Spleen (tissue), 7 donors: ENCODE results near the gene FGGY.

Experiments used
- CTCF ChIP-seq, 11 experiments: fragments of 200-600 bp in 7 of 11; fragments of 450-650 bp in 4 of 11; sonication (generic) in 4 of 11; IDR thresholded peaks in 8 of 11; conservative IDR thresholded peaks in 3 of 11; 1 replicate in 7 of 11; 2 replicates in 4 of 11; pipeline versions ENCODE4 v1.4.0 to v1.8.0; 2016 to 2021; ENCODE audit warnings: antibody characterized with exemption in 11 of 11, inconsistent platforms in 4 of 11, mild to moderate bottlenecking in 1 of 11
- POLR2AphosphoS5 ChIP-seq, 3 donors: sonication (generic); formaldehyde crosslinking; IDR thresholded peaks; one replicate each; pipeline ENCODE4 v1.5.1; 2017; ENCODE audit warnings: antibody characterized with exemption in 3 of 3
- donor health status: DM: no; HTN: no; CAD: no; lungs with moderate emphysema.
- donor health status: DM: no; HTN: no; CAD: no.
- donor health status: DM: no; HTN: no; CAD: no.

DNA sequence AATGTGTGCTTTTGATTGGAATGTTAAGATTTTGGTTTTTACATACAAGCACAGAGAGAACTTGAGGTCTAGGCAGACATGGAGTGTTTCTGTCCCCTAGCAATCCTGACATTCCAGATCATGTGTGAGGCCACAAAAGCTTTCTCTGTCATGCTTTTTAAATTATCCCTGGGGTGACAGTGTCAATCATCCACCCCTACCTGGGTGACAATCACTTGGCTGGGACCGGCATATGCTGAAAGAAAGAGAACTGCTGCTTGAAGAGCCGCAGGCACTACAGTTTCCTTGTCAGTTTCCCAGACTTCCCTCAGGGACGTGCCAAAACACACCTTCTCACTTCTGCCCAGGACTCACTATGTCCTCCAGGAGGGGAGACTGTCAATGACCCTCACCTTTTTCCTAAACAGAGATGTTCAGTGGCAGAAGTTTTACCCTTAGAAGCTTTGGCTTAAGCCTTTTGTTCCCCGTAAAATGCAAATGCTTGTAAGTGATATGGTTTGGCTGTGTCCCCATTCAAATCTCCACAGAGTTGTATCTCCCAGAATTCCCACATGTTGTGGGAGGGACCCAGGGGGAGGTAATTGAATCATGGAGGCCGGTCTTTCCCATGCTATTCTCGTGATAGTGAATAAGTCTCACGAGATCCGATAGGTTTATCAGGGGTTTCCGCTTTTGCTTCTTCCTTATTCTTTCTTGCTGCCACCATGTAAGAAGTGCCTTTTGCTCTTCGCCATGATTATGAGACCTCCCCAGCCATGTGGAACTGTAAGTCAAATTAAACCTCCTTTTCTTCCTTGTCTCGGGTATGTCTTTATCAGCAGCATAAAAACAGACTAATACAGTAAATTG, 217.4 kb downstream of the FGGY start:
- TF ChIP-seq CTCF (IDR thresholded peaks at IDR 0.05 in 8 of 11, conservative IDR thresholded peaks at IDR 0.05 in 3 of 11) (no peak), POLR2AphosphoS5 (IDR thresholded peaks at IDR 0.05) (no peak)
